ENCODE measurements around the gene NR4A1.

GRCh38 chr12:52004042-52004648 lies 47.1 kb upstream of the NR4A1 start:
- TF ChIP-seq EZH2 (IDR thresholded peaks at IDR 0.05) = no peak
- no peak for TF ChIP-seq POLR2AphosphoS5 (IDR thresholded peaks at IDR 0.05; ENCODE audit: borderline replicate concordance, low read depth, low read length)
- no peak for TF ChIP-seq FOXP2 (optimal IDR thresholded peaks at IDR 0.05; ENCODE audit: control extremely low read depth, extremely low read length, insufficient read depth)
